Activated CD8-positive, alpha-beta memory T cell treated with anti-CD3 and anti-CD28 coated beads, Interleukin-2, amount 50 U/mL, for 1 hour (primary cell): ENCODE results near the gene BACH2.
"Not testable (repeated sequence)": the region's sequence is repeated elsewhere in the genome, so short reads cannot be mapped to it uniquely, and the experiment has no call there.

Experiments used
- DNase-seq: peaks from one replicate; pipeline ENCODE4 v3.0.0-alpha.2; 2020; ENCODE audit errors: extremely low read depth

BACH2 gene

GRCh38 chr6:90214966-90215365 lies 81.7 kb downstream of the BACH2 start:
- no peak for DNase-seq

GRCh38 chr6:90214461-90214860 lies 82.2 kb downstream of the BACH2 start:
- DNase-seq: no peak

DNA sequence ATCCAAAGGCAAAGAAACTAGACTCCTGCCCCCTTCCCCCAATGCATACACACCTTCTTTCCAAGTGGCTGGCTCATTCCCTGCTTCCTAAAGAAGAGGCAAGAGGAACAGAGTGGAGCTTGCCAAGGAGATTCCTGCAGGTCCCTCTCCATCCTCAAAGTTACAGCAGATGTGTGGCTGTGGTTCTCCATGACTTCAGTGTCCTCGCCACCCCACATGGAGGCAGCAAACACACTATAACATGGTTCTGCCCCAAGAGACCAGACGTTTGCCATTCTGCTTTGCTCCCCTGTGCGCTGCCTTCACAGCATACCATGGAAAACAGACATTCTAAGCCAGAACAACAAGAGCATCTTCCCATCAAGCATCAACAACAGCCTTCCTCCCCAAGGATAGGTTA lies 84.4 kb downstream of the BACH2 start:
- DNase-seq: no peak

- no peak for DNase-seq
These were observed 87.1 kb downstream of the BACH2 start for GRCh38 chr6:90209527-90209926.

DNA sequence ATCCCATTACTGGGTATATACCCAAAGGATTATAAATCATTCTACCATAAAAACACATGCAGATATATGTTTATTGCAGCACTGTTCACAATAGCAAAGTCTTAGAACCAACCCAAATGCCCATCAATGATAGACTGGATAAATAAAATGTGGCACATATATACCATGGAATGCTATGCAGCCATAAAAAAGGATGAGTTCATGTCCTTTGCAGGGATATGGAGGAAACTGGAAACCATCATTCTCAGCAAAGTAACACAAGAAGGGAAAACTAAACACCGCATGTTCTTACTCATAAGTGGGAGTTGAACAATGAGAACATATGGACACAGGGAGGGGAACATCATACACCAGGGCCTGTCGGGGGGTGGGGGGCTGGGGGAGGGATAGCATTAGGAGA lies 88.0 kb downstream of the BACH2 start:
- not testable (repeated sequence) for DNase-seq

DNA sequence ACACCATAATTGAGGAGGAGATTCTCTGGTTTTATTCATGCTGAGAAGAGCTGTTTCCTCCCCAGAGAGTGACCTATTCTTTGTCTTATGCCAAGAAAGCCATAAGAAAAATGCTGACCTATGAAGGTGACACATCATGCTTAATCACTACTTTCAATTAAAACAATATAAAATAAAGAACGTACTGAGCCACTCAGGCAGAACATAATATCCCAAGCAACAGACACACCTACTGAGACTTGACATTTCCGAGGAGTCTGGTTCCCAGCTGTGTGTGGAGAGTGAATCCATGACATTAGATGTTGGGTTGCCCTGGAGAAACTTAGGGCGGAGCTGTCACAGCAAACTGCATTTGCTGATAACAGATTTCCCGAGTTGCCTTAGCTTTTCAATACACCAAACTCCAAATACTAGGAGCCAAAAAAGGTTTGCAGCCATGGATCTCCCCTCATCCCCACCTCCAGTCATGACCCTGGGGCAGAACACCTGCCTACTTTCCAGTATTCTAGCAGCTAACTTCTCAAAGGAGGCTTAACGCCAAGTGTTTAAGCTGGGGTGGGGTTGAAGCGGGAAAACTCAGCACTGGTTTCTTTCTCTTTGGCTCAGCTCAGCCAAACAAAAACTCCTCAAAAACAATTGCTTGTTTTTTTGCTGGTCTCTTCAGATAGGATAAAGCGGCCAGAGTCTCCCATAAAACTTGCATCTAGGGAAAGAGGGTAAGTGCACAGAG lies 92.2 kb downstream of the BACH2 start:
- DNase-seq: no peak

DNA sequence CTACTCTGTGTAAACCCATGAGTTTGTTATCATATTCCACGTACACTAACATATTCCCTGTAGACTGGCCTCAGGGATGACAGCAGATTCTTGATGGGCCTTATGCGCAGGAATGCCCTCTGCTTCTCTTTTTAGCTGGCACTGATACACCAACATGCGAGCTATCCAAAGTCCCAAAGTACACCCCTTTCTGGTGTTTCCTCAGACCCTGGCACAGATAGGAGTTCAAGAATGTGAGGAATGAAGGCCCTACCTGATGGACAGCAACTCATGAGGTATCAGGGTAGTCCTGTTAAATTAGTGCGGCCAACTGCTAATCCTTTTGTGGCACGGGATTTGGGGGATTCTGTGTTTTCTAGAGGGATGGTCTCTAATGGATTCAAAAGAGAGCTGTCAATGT lies 93.0 kb downstream of the BACH2 start:
- DNase-seq: no peak

- no peak for DNase-seq
These were observed 94.5 kb downstream of the BACH2 start for GRCh38 chr6:90202156-90202555.

GRCh38 chr6:90199900-90200299 lies 96.7 kb downstream of the BACH2 start:
- DNase-seq: no peak

DNA sequence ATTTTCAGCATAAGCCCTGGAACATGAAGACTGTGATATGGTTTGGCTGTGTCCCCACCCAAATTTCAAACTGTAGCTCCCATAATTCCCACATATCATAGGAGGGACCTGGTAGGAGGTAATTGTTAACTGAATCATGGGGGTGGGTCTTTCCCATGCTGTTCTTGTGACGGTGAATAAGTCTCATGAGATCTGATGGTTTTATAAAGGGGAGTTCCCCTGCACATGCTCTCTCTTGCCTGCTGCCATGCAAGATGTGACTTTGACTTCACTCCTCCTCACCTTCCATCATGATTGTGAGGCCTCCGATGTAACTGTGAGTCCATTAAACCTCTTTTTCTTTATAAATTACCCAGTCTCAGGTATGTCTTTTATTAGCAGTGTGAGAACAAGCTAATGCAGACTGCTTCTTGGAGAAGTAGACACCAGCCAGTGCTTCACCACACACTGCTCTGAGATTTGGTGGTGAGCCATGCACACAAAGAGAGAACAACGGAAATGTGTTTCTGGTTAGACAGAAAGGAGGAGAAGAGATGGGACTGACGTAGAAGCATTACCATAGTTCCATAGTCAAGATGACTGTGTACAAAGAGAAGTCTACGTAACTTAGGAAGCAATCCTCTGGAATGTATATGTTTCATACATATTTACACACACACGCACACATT lies 97.8 kb downstream of the BACH2 start:
- no peak for DNase-seq

DNA sequence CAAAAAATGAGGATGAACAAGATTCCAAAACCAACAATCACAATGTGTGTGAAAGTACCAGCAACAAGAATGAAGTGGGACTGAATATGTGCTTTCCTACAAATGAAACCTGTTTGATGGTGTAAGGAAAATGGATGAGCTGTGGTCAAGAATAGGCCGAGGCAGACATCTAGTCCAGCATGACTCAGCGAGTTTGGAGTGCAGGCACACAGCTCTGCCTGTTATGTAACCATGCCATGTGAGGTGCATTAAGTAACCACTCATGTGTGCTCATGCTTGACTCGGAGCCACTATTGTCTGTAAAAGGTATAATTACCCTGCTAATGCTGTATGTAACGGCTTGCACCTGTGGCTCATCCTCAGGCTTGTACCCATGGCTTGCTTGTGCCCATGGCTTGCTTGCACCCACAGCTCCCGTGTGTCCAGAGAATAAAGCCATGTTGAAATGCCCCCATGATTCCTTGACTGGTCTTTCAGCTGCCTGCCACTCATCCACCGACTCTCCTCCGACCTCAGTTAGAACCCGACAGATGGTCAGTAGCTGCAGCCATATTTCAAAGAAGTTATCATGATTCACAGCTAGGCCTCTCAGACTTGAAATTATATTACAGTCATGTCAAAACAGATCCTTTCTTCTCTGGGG lies 98.7 kb downstream of the BACH2 start:
- no peak for DNase-seq

DNA sequence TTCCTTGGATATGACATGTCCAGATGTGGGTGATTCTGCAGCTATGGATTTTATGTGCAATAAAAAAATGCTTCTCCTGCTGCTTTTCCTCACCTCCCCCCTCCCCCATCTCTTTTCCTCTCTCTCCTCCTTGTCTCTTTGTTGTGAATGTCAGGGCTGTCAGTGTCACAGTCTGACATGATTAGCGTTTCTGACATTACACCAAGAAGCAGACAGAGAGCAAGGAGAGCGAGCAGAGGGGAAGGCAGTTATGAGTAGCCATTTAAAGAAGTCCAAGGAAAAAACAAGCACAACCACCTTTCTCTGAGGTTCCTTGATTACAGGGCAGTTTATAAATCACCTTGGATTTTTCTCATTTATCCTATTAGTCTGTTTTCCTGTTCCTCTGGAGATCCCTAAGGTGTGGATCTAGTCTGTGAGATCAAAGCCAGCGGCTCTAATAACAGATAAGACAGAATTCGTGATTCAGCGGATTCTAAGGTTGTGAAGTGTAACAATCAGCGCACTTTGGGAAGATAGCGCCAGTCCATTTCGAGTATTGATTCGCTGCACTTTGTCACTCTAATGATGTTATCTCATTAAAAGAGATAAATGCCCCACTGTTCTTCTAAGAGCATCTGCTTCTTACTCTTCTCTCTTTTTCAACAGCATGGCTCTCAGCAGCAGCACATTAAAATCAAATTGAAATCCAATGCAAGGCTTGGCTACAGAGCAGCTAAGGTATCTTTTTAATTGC lies 101.4 kb downstream of the BACH2 start:
- no peak for DNase-seq

DNA sequence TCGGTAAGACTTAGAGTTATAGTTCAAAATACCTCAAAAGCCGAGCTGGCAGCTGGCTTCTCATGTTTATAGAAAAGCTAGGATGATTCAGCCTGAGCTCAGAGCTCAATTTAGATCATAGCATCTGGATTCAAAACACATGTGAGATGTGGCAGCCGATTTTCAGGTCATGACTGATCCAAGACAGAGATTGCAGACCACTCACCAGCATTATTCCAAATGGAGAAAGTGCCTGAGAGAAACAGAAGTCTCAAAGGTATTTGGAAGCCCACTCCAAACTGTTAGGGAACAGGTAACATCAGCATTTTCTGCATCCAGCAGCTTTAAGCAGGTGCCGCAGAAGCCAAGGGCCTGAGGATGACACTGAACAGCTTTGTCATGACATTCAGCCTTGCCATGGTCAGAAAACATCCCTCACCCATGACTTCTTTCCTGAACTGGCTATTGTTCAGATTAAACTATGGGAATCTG lies 102.2 kb downstream of the BACH2 start:
- DNase-seq: no peak

DNA sequence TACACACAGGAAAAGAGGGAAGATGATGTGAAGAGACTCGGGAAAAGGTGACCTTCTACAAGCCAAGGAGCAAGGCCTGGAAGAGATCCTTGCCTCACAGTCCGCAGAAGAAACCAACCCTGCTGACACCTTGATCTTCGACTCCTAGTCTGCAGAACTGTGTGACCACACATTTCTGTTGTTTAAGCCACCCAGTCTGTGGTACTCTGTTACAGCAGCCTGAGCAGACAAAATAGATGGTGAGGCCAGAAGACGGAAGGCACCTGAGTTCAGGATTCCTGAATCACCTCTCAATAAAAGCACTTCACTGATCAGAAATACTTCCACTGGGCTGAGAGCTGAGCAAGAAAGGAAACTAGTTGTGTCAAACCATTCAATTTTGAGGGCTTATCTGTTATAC lies 103.3 kb downstream of the BACH2 start:
- DNase-seq: no peak

DNA sequence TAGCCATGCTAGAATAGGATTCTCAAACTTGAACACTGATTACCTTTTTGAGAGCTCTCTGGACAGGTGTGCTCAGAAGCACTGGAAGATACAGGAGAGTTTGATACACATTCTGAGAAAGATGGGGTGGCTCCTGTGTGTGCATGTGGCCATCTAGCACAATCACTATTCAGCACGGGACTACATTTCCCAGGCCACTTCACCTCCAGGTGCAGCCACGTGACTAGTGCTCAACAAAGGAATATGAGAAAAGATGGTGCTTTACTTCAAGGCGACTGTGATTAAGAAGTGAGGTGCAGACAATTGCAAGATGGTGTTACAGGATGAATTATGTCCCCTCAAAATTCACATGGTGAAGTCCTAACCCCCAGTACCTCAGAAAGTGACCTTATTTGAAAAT lies 103.8 kb downstream of the BACH2 start:
- DNase-seq: no peak

GRCh38 chr6:90190752-90191395 lies 105.8 kb downstream of the BACH2 start:
- no peak for DNase-seq

DNA sequence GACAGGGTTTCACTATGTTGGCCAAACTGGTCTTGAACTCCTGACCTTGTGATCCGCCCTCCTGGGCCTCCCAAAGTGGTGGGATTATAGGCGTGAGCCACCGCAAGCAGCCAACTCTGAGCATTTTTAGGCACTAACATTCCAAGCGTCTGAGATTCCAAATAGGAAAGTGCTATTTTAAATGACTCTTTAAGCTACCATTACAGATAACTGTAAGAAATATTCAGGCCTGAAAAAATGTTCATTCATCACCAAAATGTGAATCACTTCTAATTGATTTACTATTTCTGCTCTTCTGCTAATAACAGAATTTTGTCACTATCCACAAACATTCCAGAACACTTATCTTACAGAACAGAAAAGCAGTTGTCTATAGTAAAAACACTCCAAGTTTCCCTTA lies 106.5 kb downstream of the BACH2 start:
- no peak for DNase-seq

DNA sequence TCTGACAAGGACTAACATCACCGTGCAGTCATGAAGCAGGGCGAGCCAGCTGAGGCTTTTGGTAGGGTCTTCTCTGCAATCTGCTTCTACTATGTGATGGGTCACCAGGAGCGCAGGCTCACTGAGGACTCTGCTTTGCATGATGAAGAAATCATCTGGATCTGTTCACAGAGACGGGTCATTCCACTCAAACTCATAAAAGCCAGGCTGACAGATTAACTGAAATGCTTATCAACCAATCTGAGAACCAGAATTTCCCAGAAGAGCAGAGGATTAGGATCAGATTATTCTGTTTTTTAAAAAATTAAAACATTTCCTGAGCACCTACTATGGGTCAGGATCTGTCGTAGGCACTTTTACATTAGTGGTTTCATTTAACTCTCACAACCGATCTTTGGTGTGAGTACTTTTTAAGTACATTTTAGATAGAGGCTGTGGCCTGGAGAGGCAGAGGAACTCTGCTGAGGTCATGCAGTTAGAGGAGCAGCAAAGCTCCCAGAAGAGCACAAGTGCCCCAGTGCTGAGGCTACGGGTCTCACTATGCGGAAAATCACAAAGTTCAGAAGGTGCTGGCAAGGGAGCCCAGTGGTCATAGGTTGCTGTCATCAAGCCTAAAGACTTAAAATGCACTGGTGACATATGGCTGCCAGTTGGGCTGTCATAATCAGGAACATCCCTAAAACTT lies 109.1 kb downstream of the BACH2 start:
- DNase-seq: no peak

DNA sequence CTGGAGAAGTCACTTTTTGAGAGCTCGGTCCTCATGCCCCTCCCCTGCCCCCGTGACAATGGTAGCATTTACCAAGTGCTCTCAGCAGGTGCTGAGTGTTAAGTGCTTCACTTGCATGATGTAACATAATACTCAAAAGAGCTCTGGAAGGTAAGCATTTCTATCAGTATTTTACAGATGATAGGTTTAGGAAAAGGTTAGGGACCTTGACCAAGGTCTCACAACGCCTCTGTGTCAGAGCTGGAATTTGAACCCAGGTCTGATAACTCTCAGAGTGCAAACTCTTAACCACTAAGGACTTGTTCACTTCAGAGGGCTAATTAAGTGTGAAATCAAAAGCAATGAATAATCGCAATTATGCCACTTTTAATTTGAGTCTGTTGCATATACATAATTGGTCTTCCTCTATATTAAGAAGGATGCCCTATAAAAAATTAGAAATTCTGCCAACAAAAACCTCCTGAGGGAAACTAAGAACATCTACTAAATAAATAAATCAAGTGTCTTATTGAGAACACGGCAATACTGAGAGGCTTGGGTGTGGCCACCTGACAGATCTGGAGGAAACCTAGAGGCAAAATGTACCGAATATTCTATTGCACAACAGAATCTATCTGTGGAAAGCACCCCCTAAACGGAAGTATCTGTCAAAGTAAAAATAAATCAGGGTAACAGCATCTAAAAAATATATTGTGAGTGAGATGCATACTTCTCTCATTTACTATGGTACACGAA lies 109.8 kb downstream of the BACH2 start:
- DNase-seq: no peak

- no peak for DNase-seq
These were observed 110.6 kb downstream of the BACH2 start for GRCh38 chr6:90186026-90186425.
